Measurements from ENCODE around the gene RBM7.

GRCh38 chr11:114433376-114433775, 32.9 kb downstream of the RBM7 start:
- TF ChIP-seq, protein P1, sequence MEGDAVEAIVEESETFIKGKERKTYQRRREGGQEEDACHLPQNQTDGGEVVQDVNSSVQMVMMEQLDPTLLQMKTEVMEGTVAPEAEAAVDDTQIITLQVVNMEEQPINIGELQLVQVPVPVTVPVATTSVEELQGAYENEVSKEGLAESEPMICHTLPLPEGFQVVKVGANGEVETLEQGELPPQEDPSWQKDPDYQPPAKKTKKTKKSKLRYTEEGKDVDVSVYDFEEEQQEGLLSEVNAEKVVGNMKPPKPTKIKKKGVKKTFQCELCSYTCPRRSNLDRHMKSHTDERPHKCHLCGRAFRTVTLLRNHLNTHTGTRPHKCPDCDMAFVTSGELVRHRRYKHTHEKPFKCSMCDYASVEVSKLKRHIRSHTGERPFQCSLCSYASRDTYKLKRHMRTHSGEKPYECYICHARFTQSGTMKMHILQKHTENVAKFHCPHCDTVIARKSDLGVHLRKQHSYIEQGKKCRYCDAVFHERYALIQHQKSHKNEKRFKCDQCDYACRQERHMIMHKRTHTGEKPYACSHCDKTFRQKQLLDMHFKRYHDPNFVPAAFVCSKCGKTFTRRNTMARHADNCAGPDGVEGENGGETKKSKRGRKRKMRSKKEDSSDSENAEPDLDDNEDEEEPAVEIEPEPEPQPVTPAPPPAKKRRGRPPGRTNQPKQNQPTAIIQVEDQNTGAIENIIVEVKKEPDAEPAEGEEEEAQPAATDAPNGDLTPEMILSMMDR (IDR thresholded peaks at IDR 0.05) = no peak
- TF ChIP-seq POLR2A (IDR thresholded peaks at IDR 0.05) = no peak
- no peak for TF ChIP-seq EP300 (IDR thresholded peaks at IDR 0.05; ENCODE audit: low read depth)
